ENCODE data around the gene FOXP2.

FOXP2 gene

GRCh38 chr7:114660126-114660486 is 245.5 kb downstream of the FOXP2 start:
- DNase-seq: no peak

- no peak for DNase-seq
These were observed 246.1 kb downstream of the FOXP2 start for GRCh38 chr7:114660753-114661152.

GRCh38 chr7:114662002-114662677 is 247.5 kb downstream of the FOXP2 start:
- no peak for DNase-seq

GRCh38 chr7:114663502-114663901 is 248.9 kb downstream of the FOXP2 start:
- no peak for DNase-seq

- DNase-seq: no peak
These were observed 256.1 kb downstream of the FOXP2 start for GRCh38 chr7:114670676-114671075.

- DNase-seq: no peak
These were observed 257.0 kb downstream of the FOXP2 start for GRCh38 chr7:114671563-114672123.

GRCh38 chr7:114678116-114678515 is 263.5 kb downstream of the FOXP2 start:
- DNase-seq: no peak

GRCh38 chr7:114687238-114687637 is 272.6 kb downstream of the FOXP2 start:
- DNase-seq: no peak

- no peak for DNase-seq
These were observed 273.9 kb downstream of the FOXP2 start for GRCh38 chr7:114688443-114689055.

GRCh38 chr7:114689406-114689805 is 274.8 kb downstream of the FOXP2 start:
- DNase-seq: no peak

GRCh38 chr7:114691605-114692004 is 277.0 kb downstream of the FOXP2 start:
- DNase-seq: no peak

- DNase-seq: no peak
These were observed 280.6 kb downstream of the FOXP2 start for GRCh38 chr7:114695182-114695581.

GRCh38 chr7:114700247-114700928 is 285.8 kb downstream of the FOXP2 start:
- no peak for DNase-seq

GRCh38 chr7:114703677-114704076 is 289.1 kb downstream of the FOXP2 start:
- DNase-seq: no peak

- DNase-seq: no peak
These were observed 294.0 kb downstream of the FOXP2 start for GRCh38 chr7:114708646-114709045.

- no peak for DNase-seq
These were observed 295.9 kb downstream of the FOXP2 start for GRCh38 chr7:114710499-114710898.

- DNase-seq: no peak
These were observed 296.6 kb downstream of the FOXP2 start for GRCh38 chr7:114711241-114711640.

GRCh38 chr7:114715907-114716306 is 301.3 kb downstream of the FOXP2 start:
- DNase-seq: no peak

- DNase-seq: no peak
These were observed 304.2 kb downstream of the FOXP2 start for GRCh38 chr7:114718861-114719260.

- DNase-seq: no peak
These were observed 306.1 kb downstream of the FOXP2 start for GRCh38 chr7:114720725-114721124.

GRCh38 chr7:114722562-114722961 is 307.9 kb downstream of the FOXP2 start:
- no peak for DNase-seq

- DNase-seq: no peak
These were observed 308.7 kb downstream of the FOXP2 start for GRCh38 chr7:114723308-114723707.

GRCh38 chr7:114740095-114740494 is 325.5 kb downstream of the FOXP2 start:
- no peak for DNase-seq

GRCh38 chr7:114740941-114741340 is 326.3 kb downstream of the FOXP2 start:
- no peak for DNase-seq
